ENCODE results near the gene CYTH4.
"Not testable (repeated sequence)": the region's sequence is repeated elsewhere in the genome, so short reads cannot be mapped to it uniquely, and the experiment has no call there.

Gene CYTH4

GRCh38 chr22:37328538-37329237, 46.4 kb downstream of the CYTH4 start:
- peaks cover 27% of the 10 kb centered on the region for H3K27me3 ChIP-seq (replicated peaks; ENCODE audit: control insufficient read depth, insufficient read depth, low read length, poor library complexity, severe bottlenecking)
- H3K36me3 ChIP-seq (ENCODE audit: control insufficient read depth, insufficient read depth, low read length); H3K4me3 ChIP-seq (ENCODE audit: insufficient read depth, low read depth, low read length, poor library complexity, severe bottlenecking); DNase-seq; H3K4me1 ChIP-seq (ENCODE audit: control insufficient read depth, insufficient read depth, low read length, poor library complexity, severe bottlenecking); H3K27ac ChIP-seq (ENCODE audit: insufficient read depth, low read length, poor library complexity, severe bottlenecking); H3K9me3 ChIP-seq (ENCODE audit: control insufficient read depth, low read length): not testable (repeated sequence)

- Histone ChIP-seq H3K4me1 (ENCODE audit: control insufficient read depth, insufficient read depth, low read length, poor library complexity, severe bottlenecking) (peaks cover 7% of the 10 kb centered on the region), H3K4me3 (ENCODE audit: insufficient read depth, low read depth, low read length, poor library complexity, severe bottlenecking) (no peak overlapping the region), H3K27ac (ENCODE audit: insufficient read depth, low read length, poor library complexity, severe bottlenecking) (no peak overlapping the region), H3K9me3 (ENCODE audit: control insufficient read depth, low read length) (no peaks in the 10 kb centered on the region), H3K36me3 (ENCODE audit: control insufficient read depth, insufficient read depth, low read length) (no peaks in the 10 kb centered on the region), H3K27me3 (replicated peaks; ENCODE audit: control insufficient read depth, insufficient read depth, low read length, poor library complexity, severe bottlenecking) (peaks cover 26% of the 10 kb centered on the region)
- no peak for DNase-seq
These were observed 47.2 kb downstream of the CYTH4 start for GRCh38 chr22:37329238-37330140.

DNA sequence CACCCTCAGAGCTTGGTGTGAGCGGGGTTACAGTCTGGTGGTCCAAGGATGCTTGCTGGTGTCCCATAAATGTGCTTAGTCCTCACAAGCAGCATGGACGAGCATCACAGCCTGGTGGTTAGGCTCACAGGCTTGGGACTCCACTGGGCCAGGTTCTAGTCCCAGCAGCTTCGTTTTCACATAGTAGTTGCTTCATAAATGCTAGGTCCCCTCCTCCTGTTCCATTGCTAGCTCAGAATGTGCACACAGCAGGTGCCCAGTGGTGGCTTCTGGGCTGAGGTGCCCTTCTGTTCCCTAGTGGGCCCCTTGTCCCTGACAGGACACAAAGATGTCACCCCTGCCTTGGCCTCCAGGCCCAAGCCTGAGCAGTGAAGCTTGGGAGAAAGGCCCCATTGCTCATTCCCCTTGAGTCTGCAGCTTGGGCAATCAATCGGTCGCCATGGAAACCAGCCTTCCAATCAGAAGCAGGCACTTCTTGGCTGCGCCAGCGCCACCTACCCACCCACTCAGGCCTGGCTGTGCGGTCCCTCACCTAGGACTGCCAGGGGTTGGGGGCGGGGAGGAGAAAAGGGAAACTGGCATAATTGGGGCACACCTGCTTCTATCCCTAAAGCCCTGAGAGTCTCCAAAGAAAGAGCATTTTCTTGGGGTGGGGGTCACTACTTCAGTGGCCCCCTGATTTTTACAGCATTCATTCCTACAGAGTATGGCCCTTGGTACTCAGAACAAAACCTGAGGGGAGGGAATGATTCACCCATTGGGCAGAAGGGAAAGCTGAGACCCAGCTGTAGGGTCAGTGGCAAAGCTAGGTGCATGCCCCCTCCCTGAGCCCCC, 48.1 kb downstream of the CYTH4 start:
- Histone ChIP-seq H3K27me3 (replicated peaks; ENCODE audit: control insufficient read depth, insufficient read depth, low read length, poor library complexity, severe bottlenecking) (peaks cover 29% of the 10 kb centered on the region), H3K36me3 (ENCODE audit: control insufficient read depth, insufficient read depth, low read length) (no peaks in the 10 kb centered on the region), H3K4me1 (ENCODE audit: control insufficient read depth, insufficient read depth, low read length, poor library complexity, severe bottlenecking) (no peaks in the 10 kb centered on the region), H3K27ac (ENCODE audit: insufficient read depth, low read length, poor library complexity, severe bottlenecking) (no peak overlapping the region), H3K4me3 (ENCODE audit: insufficient read depth, low read depth, low read length, poor library complexity, severe bottlenecking) (no peak overlapping the region), H3K9me3 (ENCODE audit: control insufficient read depth, low read length) (no peaks in the 10 kb centered on the region)
- DNase-seq: no peak

GRCh38 chr22:37331034-37331428, 48.7 kb downstream of the CYTH4 start:
- Histone ChIP-seq H3K27me3 (replicated peaks; ENCODE audit: control insufficient read depth, insufficient read depth, low read length, poor library complexity, severe bottlenecking) (peaks cover 29% of the 10 kb centered on the region), H3K9me3 (ENCODE audit: control insufficient read depth, low read length) (no peaks in the 10 kb centered on the region), H3K36me3 (ENCODE audit: control insufficient read depth, insufficient read depth, low read length) (no peaks in the 10 kb centered on the region), H3K4me1 (ENCODE audit: control insufficient read depth, insufficient read depth, low read length, poor library complexity, severe bottlenecking) (no peaks in the 10 kb centered on the region), H3K27ac (ENCODE audit: insufficient read depth, low read length, poor library complexity, severe bottlenecking) (no peak overlapping the region), H3K4me3 (ENCODE audit: insufficient read depth, low read depth, low read length, poor library complexity, severe bottlenecking) (no peak overlapping the region)
- DNase-seq: no peak

- H3K4me1 ChIP-seq (ENCODE audit: control insufficient read depth, insufficient read depth, low read length, poor library complexity, severe bottlenecking): no peaks in the 10 kb centered on the region
- H3K27me3 ChIP-seq (replicated peaks; ENCODE audit: control insufficient read depth, insufficient read depth, low read length, poor library complexity, severe bottlenecking): peaks cover 24% of the 10 kb centered on the region
- H3K27ac ChIP-seq (ENCODE audit: insufficient read depth, low read length, poor library complexity, severe bottlenecking): no peak overlapping the region
- no peak overlapping the region for H3K4me3 ChIP-seq (ENCODE audit: insufficient read depth, low read depth, low read length, poor library complexity, severe bottlenecking)
- DNase-seq: no peak
- H3K9me3 ChIP-seq (ENCODE audit: control insufficient read depth, low read length): no peaks in the 10 kb centered on the region
- H3K36me3 ChIP-seq (ENCODE audit: control insufficient read depth, insufficient read depth, low read length): no peaks in the 10 kb centered on the region
These were observed 49.7 kb downstream of the CYTH4 start for GRCh38 chr22:37331856-37332536.

DNA sequence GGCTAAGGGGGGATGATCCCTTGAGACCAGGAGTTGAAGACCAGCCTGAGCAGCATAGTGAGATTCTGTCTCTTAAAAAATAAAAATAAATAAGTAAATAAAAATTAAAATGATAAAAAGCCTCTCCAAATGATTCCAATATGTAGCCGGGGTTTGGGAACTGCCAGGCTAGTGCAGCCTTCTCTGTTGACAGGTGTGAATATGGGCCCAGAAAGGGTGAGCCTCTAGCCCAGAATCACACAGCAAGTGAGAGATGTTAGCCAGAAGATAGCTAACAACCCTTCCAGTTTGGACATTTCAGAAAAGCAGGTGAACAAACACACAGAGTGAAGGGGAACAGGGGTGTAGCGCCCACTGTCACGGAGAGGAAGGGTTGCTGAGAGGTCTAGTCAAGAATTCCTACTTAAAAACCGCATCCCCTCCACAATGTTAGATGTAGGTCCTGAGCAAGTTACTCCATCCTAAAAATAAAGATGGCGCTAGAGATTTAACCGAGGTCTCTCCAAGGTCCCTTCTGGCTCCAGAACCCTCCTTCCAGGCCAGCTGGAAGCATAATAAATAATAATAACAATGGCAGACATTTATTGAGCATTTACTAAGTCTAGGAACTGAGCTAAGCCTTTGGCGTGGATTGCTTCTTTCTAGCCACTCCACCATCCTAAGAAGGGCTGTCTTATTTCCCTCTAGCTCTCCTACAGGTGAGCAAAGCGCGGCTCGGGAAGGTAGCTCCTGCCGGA, 51.6 kb downstream of the CYTH4 start:
- Histone ChIP-seq H3K4me3 (ENCODE audit: insufficient read depth, low read depth, low read length, poor library complexity, severe bottlenecking) (no peak overlapping the region), H3K4me1 (ENCODE audit: control insufficient read depth, insufficient read depth, low read length, poor library complexity, severe bottlenecking) (no peaks in the 10 kb centered on the region), H3K27me3 (replicated peaks; ENCODE audit: control insufficient read depth, insufficient read depth, low read length, poor library complexity, severe bottlenecking) (peaks cover 24% of the 10 kb centered on the region)

GRCh38 chr22:37334461-37334858, 52.2 kb downstream of the CYTH4 start:
- Histone ChIP-seq H3K4me3 (ENCODE audit: insufficient read depth, low read depth, low read length, poor library complexity, severe bottlenecking) (no peak overlapping the region), H3K4me1 (ENCODE audit: control insufficient read depth, insufficient read depth, low read length, poor library complexity, severe bottlenecking) (no peaks in the 10 kb centered on the region), H3K9me3 (ENCODE audit: control insufficient read depth, low read length) (no peaks in the 10 kb centered on the region), H3K27ac (ENCODE audit: insufficient read depth, low read length, poor library complexity, severe bottlenecking) (no peak overlapping the region), H3K36me3 (ENCODE audit: control insufficient read depth, insufficient read depth, low read length) (no peaks in the 10 kb centered on the region), H3K27me3 (replicated peaks; ENCODE audit: control insufficient read depth, insufficient read depth, low read length, poor library complexity, severe bottlenecking) (peaks cover 24% of the 10 kb centered on the region)
- no peak for DNase-seq

More for the DNA sequence above, 51.6 kb downstream of the CYTH4 start:
- Histone ChIP-seq H3K36me3 (ENCODE audit: control insufficient read depth, insufficient read depth, low read length) (no peaks in the 10 kb centered on the region), H3K9me3 (ENCODE audit: control insufficient read depth, low read length) (no peaks in the 10 kb centered on the region), H3K27ac (ENCODE audit: insufficient read depth, low read length, poor library complexity, severe bottlenecking) (no peak overlapping the region)
- no peak for DNase-seq

GRCh38 chr22:37334859-37335805, 52.8 kb downstream of the CYTH4 start:
- Histone ChIP-seq H3K36me3 (ENCODE audit: control insufficient read depth, insufficient read depth, low read length) (no peaks in the 10 kb centered on the region), H3K4me3 (ENCODE audit: insufficient read depth, low read depth, low read length, poor library complexity, severe bottlenecking) (no peak overlapping the region), H3K27ac (ENCODE audit: insufficient read depth, low read length, poor library complexity, severe bottlenecking) (no peak overlapping the region), H3K27me3 (replicated peaks; ENCODE audit: control insufficient read depth, insufficient read depth, low read length, poor library complexity, severe bottlenecking) (peaks cover 24% of the 10 kb centered on the region), H3K9me3 (ENCODE audit: control insufficient read depth, low read length) (no peaks in the 10 kb centered on the region), H3K4me1 (ENCODE audit: control insufficient read depth, insufficient read depth, low read length, poor library complexity, severe bottlenecking) (no peaks in the 10 kb centered on the region)
- DNase-seq: no peak

All from effector memory CD4-positive, alpha-beta T cell (primary cell).